Measurements from ENCODE around the gene FRMD5.
"Not testable (repeated sequence)": the region's sequence is repeated elsewhere in the genome, so short reads cannot be mapped to it uniquely, and the experiment has no call there.

FRMD5 gene

DNA sequence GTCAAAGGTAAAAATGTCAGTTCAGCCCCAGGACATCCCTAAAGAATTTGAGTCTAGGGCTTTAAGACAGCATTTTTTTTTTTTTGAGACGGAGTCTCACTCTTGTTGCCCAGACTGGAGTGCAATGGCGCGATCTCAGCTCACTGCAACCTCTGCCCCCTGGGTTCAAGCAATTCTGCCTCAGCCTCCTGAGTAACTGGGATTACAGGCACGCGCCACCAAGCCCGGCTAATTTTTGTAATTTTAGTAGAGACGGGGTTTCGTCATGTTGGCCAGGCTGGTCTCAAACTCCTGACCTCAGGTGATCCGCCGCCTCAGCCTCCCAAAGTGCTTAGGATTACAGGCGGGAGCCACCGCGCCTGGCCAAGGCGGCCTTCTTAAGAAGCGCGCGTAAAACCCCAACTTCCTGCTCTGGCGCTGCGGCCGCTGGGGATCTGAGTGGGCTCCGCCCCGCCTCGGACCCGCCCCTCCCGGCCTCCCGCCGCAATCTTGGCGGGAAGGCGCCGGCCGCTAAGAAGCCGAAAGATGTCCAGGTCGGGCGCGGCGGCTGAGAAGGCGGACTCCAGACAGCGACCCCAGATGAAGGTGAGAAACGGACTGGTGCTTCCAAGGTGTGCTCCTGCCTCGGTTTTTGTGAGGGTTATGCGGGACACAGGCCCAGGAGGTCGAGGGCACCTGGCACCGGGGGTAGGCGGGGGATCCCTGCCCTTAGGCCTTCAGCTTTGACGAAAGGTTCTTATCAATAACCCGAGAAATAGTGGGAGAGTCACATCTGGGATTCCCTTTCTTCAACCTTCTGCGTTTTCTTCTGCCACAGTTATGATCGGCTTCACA is 368.3 kb downstream of the FRMD5 start, which contains the start of gene WDR76:
Gene WDR76, plus strand, starts transcription at position 495 of the 834 bp plus-strand sequence. Its CDS starts 31 bp downstream, at position 526.
- peak; percentile 85 for DNase-seq

DNA sequence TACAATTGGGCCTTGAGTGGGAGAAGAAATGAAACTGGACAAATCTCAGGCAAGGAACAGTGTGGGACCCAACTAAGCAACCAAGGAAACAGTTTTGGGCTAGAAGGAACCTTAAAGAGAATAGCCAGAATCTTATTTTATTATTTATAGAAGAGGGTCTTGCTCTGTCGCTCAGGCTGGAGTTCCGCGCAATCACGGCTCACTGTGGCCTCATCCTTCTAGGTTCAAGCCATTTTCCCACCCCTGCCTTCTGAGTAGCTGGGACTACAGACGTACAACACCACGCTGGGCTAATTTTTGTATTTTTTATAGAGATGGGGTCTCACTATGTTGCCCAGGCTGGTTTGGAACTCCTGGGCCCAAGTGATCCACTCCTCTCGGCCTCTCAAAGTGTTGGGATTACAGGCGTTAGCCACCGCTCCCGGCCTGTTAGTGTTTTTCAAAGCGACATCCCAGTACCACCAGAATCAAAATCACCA is 369.0 kb downstream of the FRMD5 start:
- no peak for DNase-seq

DNA sequence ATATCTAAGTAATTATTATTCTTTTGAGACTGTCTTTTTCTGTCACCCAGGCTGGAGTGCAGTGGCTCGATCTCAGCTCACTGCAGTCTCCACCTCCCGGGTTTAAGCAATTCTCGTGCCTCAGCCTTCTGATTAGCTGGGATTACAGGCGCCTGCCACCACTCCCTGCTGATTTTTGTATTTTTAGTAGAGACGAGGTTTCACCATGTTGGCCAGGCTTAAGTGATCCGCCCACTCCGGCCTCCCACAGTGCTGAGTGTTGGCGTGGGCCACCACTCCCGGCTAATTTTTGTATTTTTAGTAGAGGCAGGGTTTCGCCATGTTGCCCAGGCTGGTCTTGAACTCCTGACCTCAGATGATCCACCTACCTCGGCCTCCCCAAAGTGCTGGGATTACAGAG is 369.8 kb downstream of the FRMD5 start:
- DNase-seq: not testable (repeated sequence)

DNA sequence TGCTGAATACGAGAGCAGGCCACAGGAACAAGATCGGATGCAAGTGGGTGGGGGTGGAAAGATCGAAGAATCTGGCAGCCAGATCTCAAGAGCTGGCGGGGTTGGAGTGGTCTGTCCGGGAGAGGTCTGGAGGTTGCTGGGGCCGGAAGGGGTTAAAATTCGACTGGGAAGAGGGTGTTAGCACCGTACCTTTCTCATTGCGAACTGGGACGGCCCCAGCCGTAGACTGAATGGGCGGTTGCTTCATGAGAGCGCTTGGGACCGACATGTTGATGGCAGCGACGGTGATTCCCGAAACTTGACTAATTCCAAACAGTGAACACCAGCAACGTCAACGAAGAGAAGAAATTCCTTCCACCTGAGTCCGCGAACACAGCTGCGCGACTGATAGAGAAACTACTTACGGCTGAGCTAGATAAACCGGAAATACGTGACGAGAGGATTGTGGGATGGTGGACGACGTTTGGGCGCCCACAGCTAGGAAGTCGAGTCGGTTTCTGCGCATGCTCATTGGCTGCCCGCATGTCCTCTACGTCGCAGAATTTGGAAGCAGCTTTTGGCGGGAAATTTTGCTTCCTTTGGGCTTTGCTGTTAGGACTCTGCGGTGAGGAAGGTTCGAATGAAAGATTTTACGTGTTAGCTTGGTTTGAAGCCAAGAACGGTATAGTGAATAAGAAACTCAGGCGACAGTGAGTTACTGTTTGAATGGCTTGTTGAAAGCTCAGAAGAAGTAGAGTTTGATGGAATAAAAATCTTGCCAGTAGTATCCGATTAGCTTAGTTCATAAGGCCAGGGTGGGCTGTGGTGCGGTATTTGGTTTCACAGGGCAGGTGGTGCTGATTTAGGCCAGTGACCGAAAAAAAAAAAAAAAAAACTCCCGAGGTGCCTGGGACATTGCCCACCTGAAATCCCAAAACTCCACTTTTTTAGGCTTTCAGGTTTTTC is 370.5 kb downstream of the FRMD5 start, which contains the start of gene MFAP1:
Gene MFAP1, minus strand, starts transcription at position 389 of the 945 bp plus-strand sequence. Its CDS starts 121 bp downstream, at position 268.
- peak; percentile 98 for DNase-seq

DNA sequence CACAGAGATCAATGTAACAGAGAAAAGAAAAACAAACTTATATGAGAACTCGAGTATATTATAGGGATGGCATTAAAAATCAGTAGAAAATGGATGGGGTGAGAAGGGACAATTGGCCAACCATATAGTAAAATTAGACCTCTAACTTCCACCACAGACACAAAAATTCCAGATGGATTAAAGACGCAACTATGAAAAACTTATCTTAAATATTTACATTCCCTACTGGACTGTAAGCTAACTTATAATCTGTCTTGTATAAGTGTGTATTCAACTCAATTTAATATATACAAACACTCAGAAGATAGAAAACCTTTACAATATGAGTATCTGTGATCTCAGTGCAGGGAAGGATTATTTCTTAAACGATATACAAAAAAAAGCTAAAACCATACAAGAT is 373.6 kb downstream of the FRMD5 start:
- no peak for DNase-seq

All from inflammatory macrophage treated with lipopolysaccharide for 4 hours (primary cell).